GM12892 (cell line): Measurements from ENCODE around the gene TET2.

Source experiments
- POLR2A ChIP-seq: IDR thresholded peaks from 2 replicates; pipeline ENCODE4 v1.6.1; 2011; ENCODE audit warnings: low read depth, low read length, control low read depth
- POLR2AphosphoS5 ChIP-seq: IDR thresholded peaks from 2 replicates; pipeline ENCODE4 v1.6.1; 2011; ENCODE audit warnings: low read depth, low read length, control low read depth
- TAF1 ChIP-seq: IDR thresholded peaks from 2 replicates; pipeline ENCODE4 v1.6.1; 2011; ENCODE audit warnings: low read depth, mild to moderate bottlenecking, control low read depth, low read length, borderline replicate concordance

GRCh38 chr4:105181259-105181658, 34.6 kb downstream of the TET2 start:
- TF ChIP-seq POLR2A, result no peak
- TF ChIP-seq TAF1, result no peak
- TF ChIP-seq POLR2AphosphoS5, result no peak
